HG03280 (cell line): Measurements from ENCODE around the gene ARF6.
"Not testable (repeated sequence)": the region's sequence is repeated elsewhere in the genome, so short reads cannot be mapped to it uniquely, and the experiment has no call there.

ENCODE experiments used
- ATAC-seq: cut with Tn5 transposase; IDR thresholded peaks from one replicate; pipeline ENCODE4 v1.9.1; 2021; ENCODE audit warnings: mild to moderate bottlenecking, moderate library complexity; ENCODE audit not compliant: unreplicated experiment

ARF6 gene

GRCh38 chr14:49904270-49904669 lies 11.4 kb downstream of the ARF6 start:
- ATAC-seq = no peak

DNA sequence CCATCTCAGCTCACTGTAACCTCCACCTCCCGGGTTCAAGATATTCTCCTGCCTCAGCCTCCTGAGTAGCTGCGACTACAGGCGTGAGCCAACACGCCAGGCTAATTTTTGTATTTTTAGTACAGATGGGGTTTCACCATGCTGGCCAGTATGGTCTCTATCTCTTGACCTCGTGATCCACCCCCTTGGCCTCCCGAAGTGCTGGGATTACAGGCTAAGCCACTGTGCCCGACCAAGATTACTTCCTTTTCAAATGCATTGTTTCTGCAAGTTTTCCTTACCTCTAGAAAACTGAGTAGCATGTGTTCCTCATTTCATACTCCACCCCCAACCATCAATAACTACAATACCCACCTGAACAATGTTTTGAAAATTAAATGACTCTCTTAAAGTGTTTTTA lies 13.1 kb downstream of the ARF6 start:
- no peak for ATAC-seq

DNA sequence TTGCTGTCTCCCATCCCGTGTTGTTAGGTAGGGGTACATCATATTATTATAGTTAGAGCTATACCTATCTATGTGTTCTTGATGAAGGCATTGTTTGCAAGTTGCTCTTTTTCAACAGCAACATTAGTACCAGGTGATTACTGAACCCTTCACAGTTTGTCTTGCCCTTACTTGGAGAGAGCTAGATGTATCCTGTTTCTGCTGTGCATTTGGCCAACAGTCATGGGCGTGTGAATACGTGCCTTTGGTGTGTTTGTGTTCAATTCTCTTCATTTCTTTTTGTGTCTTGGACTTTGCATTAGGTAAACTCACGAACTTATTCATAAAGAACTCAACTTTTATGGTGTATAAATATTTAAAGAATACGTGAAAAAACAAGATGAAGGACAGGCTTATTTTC lies 14.3 kb downstream of the ARF6 start:
- no peak for ATAC-seq

DNA sequence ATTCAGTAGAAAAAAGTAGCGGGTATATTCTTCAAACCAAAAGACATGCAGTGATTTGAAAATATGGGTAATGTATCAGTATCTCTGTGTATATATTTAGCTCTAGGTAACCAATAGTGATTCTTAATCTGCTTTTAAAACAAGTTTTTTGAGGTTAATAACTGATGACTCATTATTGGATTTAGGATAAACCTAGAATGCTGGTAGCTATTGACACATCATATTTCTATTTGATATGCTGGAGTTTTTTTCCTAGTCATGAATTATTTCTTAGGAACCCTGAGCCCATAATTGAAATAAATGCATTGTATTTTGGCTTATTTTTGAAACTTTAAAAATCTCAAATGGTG lies 15.5 kb downstream of the ARF6 start:
- ATAC-seq = no peak

GRCh38 chr14:49909016-49909415 lies 16.1 kb downstream of the ARF6 start:
- no peak for ATAC-seq

- no peak for ATAC-seq
These were observed 22.2 kb downstream of the ARF6 start for GRCh38 chr14:49915085-49915484.

GRCh38 chr14:49918706-49919105 lies 25.8 kb downstream of the ARF6 start:
- no peak for ATAC-seq

GRCh38 chr14:49919825-49920659 lies 27.2 kb downstream of the ARF6 start:
- ATAC-seq = no peak

DNA sequence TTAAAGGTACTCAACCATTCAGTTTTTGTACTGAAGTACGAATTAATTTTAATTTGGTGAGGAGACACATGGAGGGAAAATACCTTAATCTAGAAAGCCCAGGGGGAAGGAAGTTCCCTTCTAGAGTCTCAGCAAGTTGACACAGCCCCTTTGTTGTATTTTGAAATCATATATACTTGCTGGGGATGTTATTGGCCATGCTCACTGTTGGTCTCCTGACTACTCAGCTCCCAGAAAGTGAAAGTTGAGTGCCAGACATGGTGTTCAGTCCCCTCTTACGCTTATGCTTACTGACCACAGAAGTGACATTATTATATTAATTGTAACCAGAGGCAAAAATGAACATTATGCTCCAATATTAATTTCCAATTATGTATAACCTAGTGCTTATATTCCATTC lies 28.1 kb downstream of the ARF6 start:
- no peak for ATAC-seq

DNA sequence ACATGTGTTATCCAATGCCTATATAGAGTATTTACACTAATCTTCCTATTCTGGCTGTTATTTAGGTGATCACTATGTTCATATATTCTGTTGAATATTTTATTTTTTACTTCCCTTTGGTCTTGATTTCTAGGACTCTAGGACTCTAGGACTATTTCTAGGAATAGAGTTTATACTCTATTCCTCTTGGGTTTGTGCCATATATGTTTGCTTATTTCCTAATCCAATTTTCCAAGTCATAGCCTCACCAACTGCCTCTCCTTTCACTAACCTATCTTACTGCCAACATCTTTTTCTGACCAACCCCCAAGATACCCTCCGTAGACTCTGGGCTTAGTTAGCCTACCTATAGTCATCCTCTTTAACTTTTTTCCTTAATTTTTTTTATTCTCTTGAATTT lies 28.5 kb downstream of the ARF6 start:
- ATAC-seq = no peak

- ATAC-seq = no peak
These were observed 30.6 kb downstream of the ARF6 start for GRCh38 chr14:49923442-49923841.

- ATAC-seq = no peak
These were observed 31.0 kb downstream of the ARF6 start for GRCh38 chr14:49923881-49924280.

DNA sequence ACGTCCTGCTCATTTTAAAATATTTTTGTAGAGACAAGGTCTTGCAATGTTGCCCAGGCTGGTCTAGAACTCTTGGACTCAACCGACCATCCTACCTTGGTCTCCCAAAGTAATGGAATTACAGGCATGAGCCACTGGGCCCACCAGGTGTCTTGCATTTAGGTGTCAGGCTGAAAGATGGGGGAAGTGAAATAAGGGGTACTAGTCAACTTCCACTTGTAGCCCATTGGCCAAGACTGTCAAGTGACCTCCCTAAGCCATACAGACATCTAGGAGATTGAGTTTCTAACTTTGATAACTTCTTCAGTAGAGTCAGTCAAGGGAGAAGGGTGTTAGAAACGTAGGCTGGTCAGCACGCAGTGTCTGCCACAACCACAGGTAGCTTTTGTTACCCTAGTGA lies 32.0 kb downstream of the ARF6 start:
- no peak for ATAC-seq

DNA sequence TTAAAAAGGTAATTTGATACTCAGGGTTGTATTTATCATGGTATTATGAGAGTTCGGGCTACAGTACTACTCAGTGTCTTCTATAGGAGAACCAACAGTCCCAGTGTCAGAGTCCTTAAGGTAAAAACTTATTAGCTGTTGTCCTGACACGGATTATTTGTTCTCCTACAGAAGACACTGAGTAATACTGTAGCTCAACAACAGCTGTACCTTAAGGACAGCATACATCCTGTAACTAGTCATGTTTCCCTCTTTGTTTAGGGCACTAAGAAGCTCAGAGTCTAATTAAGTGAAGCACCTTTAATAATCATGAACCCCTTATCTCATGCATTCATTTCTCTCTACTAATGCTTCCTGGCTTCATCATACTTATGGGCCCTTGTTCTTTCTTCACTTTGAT lies 33.9 kb downstream of the ARF6 start:
- no peak for ATAC-seq

DNA sequence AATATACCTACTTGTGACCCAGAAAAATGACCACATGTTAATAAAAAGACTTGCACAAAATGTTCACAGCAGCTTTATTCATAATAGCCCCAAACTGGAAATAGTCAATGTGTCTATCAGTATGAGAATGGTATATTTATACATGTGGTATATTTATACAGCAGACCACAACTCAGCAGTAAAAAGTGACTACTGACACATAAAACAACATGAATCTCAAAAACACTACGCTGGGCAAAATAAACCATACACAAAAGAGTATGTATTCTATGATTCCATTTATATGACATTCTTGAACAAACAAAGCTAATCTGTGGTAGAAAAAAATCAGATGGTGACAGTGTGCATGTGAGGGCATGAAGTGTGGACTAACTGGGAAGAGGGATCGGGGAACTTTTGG lies 35.1 kb downstream of the ARF6 start:
- no peak for ATAC-seq

- no peak for ATAC-seq
These were observed 37.8 kb downstream of the ARF6 start for GRCh38 chr14:49930720-49931119.

GRCh38 chr14:49931523-49931922 lies 38.6 kb downstream of the ARF6 start:
- ATAC-seq = no peak

DNA sequence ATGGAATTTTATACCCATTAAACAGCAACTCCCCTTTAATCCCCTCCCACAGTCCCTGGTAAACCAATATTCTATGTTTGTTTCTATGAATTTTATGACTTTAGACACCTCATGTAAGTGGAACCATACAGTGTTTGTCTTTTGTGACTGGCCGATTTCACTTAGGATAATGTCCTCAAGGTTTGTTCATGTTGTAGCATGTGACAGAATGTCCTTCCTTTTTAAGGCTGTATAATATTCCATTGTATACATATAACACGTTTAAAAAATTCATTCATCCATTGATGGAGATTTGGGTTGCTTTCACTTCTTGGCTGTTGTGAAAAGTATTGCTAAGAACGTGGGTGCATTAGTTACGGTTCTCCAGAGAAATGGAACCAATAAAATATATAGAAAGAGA lies 40.2 kb downstream of the ARF6 start:
- ATAC-seq = no peak

- ATAC-seq = no peak
These were observed 40.8 kb downstream of the ARF6 start for GRCh38 chr14:49933704-49934103.

GRCh38 chr14:49934646-49935045 lies 41.8 kb downstream of the ARF6 start:
- no peak for ATAC-seq

GRCh38 chr14:49935526-49935925 lies 42.6 kb downstream of the ARF6 start:
- no peak for ATAC-seq

DNA sequence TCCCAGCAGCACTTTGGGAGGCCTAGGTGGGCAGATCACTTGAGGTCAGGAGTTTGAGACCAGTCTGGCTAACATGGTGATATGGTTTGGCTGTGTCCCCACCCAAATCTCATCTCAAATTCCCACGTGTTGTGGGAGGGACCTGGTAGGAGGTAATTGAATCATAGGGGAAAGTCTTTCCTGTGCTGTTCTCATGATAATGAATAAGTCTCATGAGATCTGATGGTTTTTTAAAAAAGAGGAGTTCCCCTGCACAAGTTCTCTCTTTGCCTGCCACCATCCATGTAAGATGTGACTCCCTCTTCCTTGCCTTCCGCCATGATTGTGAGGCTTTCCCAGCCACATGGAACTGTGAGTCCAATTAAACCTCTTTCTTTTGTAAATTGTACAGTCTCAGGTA lies 43.4 kb downstream of the ARF6 start:
- not testable (repeated sequence) for ATAC-seq

- ATAC-seq = not testable (repeated sequence)
These were observed 44.0 kb downstream of the ARF6 start for GRCh38 chr14:49936882-49937281.
